Measurements from ENCODE around the gene CNN2. TPM values are rescaled to one million over a fixed set of nuclear protein-coding genes. Genes with fewer than 3 reads are reported as not detected.
A peak's percentile ranks its signal among the peaks of the same experiment; 100 is the strongest.

The CNN2 gene
- total and polyA plus RNA-seq, 2 of the 13 experiments (the other 11 are each of a cell fraction or from before 2014, with no cell fraction given), result 63.6 to 70.0 TPM

- peak; percentile 54 for TF ChIP-seq ZFX (CRISPR knock-in tag; IDR thresholded peaks at IDR 0.05; ENCODE audit: low read depth)
- TF ChIP-seq PRPF4 (IDR thresholded peaks at IDR 0.05; ENCODE audit: low read depth, low read length, poor library complexity, severe bottlenecking), result no peak
- TF ChIP-seq, protein P1, sequence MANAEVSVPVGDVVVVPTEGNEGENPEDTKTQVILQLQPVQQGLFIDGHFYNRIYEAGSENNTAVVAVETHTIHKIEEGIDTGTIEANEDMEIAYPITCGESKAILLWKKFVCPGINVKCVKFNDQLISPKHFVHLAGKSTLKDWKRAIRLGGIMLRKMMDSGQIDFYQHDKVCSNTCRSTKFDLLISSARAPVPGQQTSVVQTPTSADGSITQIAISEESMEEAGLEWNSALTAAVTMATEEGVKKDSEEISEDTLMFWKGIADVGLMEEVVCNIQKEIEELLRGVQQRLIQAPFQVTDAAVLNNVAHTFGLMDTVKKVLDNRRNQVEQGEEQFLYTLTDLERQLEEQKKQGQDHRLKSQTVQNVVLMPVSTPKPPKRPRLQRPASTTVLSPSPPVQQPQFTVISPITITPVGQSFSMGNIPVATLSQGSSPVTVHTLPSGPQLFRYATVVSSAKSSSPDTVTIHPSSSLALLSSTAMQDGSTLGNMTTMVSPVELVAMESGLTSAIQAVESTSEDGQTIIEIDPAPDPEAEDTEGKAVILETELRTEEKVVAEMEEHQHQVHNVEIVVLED (CRISPR knock-in tag; IDR thresholded peaks at IDR 0.05; ENCODE audit: borderline replicate concordance), result no peak
- no peak for TF ChIP-seq BCL3 (CRISPR knock-in tag; IDR thresholded peaks at IDR 0.05)
- TF ChIP-seq PRDM4 (CRISPR knock-in tag; IDR thresholded peaks at IDR 0.05; ENCODE audit: borderline replicate concordance), result no peak
- TF ChIP-seq HNRNPL (IDR thresholded peaks at IDR 0.05; ENCODE audit: low read depth, low read length), result 0 out of 2 replicates have a peak, but pooled peaks have one; percentile 7
- TF ChIP-seq ZKSCAN5 (CRISPR knock-in tag; IDR thresholded peaks at IDR 0.05), result no peak
- no peak for TF ChIP-seq ZMYM2 (CRISPR knock-in tag; IDR thresholded peaks at IDR 0.05)
- 0 out of 2 replicates have a peak, but pooled peaks have one; percentile 20 for TF ChIP-seq DR1 (CRISPR knock-in tag; IDR thresholded peaks at IDR 0.05)
- no peak for TF ChIP-seq IKZF4 (CRISPR knock-in tag; IDR thresholded peaks at IDR 0.05; ENCODE audit: borderline replicate concordance, low read depth, not compliant biosample characterization)
- no peak for TF ChIP-seq MAFK (conservative IDR thresholded peaks at IDR 0.05 in 1 of 2, IDR thresholded peaks at IDR 0.05 in 1 of 2; ENCODE audit: low read length in 2 of 2)
- no peak for TF ChIP-seq ZNF3 (CRISPR knock-in tag; IDR thresholded peaks at IDR 0.05)
- no peak for TF ChIP-seq DNMT1 (CRISPR knock-in tag; IDR thresholded peaks at IDR 0.05)
- 0 out of 2 replicates have a peak, but pooled peaks have one; percentile 23 for TF ChIP-seq NFKB2 (CRISPR knock-in tag; IDR thresholded peaks at IDR 0.05; ENCODE audit: borderline replicate concordance)
- TF ChIP-seq, protein P2, sequence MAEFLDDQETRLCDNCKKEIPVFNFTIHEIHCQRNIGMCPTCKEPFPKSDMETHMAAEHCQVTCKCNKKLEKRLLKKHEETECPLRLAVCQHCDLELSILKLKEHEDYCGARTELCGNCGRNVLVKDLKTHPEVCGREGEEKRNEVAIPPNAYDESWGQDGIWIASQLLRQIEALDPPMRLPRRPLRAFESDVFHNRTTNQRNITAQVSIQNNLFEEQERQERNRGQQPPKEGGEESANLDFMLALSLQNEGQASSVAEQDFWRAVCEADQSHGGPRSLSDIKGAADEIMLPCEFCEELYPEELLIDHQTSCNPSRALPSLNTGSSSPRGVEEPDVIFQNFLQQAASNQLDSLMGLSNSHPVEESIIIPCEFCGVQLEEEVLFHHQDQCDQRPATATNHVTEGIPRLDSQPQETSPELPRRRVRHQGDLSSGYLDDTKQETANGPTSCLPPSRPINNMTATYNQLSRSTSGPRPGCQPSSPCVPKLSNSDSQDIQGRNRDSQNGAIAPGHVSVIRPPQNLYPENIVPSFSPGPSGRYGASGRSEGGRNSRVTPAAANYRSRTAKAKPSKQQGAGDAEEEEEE (CRISPR knock-in tag; IDR thresholded peaks at IDR 0.05; ENCODE audit: borderline replicate concordance), result no peak
- TF ChIP-seq, protein P3, sequence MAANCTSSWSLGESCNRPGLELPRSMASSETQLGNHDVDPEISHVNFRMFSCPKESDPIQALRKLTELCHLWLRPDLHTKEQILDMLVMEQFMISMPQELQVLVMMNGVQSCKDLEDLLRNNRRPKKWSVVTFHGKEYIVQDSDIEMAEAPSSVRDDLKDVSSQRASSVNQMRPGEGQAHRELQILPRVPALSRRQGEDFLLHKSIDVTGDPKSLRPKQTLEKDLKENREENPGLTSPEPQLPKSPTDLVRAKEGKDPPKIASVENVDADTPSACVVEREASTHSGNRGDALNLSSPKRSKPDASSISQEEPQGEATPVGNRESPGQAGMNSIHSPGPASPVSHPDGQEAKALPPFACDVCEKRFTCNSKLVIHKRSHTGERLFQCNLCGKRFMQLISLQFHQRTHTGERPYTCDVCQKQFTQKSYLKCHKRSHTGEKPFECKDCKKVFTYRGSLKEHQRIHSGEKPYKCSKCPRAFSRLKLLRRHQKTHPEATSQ (CRISPR knock-in tag; IDR thresholded peaks at IDR 0.05; ENCODE audit: borderline replicate concordance), result no peak
- no peak for TF ChIP-seq ASH2L (IDR thresholded peaks at IDR 0.05; ENCODE audit: insufficient read length, low read depth, low read length)
- TF ChIP-seq ZNF619 (CRISPR knock-in tag; IDR thresholded peaks at IDR 0.05), result 0 out of 2 replicates have a peak, but pooled peaks have one; percentile 23
- TF ChIP-seq IRF2 (CRISPR knock-in tag; IDR thresholded peaks at IDR 0.05), result no peak
Measured at GRCh38 chr19:1019980-1020867, 6.2 kb upstream of the CNN2 start (continued).

All from HepG2 (cell line).